GM21737 (cell line): ENCODE data around the gene CLCNKA.

Experiments used
- ATAC-seq: cut with Tn5 transposase; IDR thresholded peaks from one replicate; pipeline ENCODE4 v1.9.1; 2021; ENCODE audit warnings: mild to moderate bottlenecking, moderate library complexity; ENCODE audit not compliant: unreplicated experiment

Gene CLCNKA

GRCh38 chr1:16076031-16076864 is 54.4 kb downstream of the CLCNKA start:
- no peak for ATAC-seq

DNA sequence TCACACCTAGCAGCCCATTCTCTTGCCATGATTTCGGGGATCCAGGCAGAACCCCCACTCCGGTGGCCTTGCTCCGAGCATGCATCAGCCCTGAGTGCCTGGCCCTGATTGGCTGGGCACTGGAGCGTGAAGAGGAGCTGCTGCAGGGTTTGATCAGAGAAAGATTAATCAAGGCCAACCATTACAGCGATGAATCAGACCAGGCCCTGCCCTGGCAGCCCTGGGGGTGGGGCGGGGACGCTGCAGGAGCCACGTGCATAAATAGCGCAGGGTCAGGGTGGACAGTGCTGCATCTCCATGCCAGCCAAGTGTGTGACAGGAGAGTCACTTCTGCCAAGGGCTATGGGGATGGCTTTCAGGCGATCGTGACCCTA is 55.0 kb downstream of the CLCNKA start:
- no peak for ATAC-seq

DNA sequence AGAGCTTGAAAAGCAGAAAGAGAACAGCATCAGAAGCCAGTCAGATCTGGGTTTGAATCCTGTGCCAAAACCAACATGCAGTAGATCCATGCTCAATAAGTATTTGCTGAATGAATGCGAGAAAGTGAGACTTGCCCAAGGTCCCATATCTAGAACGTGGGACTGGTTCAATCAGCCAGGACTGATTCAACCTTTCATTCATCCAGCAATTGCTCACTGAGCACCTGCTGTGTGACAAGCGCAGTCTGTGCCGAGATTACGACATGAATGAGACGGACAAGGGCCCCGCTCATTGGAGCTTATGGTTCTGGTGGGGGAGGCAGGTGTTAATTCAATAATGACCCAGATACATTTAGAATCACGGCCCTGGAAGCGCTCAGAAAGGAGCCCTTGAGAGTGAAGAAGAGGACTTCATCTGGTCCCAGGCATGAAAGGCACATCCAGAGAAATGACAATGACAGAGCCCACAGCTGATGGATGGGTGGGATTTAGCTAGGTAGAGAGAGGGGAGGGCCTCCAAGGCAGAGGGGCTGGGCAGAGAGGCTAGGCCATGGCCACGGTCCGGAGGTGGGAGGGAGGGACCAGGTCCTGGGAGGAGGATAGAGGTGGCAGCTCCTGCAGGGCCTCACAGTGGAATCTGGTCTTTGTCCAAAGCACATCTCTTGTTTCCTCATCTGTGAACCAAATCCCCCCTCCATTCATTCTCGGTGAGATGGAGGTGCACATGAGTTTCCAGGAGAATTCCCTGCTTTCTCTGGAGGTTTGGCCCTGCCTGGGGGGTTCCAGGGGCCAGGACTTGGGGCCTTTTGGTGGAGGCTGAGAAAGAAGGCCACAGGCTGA is 55.8 kb downstream of the CLCNKA start:
- no peak for ATAC-seq

- no peak for ATAC-seq
These were observed 57.3 kb downstream of the CLCNKA start for GRCh38 chr1:16078925-16079656.

- ATAC-seq, result no peak
These were observed 58.8 kb downstream of the CLCNKA start for GRCh38 chr1:16080422-16081150.

GRCh38 chr1:16081636-16082035 is 59.8 kb downstream of the CLCNKA start:
- ATAC-seq, result no peak

DNA sequence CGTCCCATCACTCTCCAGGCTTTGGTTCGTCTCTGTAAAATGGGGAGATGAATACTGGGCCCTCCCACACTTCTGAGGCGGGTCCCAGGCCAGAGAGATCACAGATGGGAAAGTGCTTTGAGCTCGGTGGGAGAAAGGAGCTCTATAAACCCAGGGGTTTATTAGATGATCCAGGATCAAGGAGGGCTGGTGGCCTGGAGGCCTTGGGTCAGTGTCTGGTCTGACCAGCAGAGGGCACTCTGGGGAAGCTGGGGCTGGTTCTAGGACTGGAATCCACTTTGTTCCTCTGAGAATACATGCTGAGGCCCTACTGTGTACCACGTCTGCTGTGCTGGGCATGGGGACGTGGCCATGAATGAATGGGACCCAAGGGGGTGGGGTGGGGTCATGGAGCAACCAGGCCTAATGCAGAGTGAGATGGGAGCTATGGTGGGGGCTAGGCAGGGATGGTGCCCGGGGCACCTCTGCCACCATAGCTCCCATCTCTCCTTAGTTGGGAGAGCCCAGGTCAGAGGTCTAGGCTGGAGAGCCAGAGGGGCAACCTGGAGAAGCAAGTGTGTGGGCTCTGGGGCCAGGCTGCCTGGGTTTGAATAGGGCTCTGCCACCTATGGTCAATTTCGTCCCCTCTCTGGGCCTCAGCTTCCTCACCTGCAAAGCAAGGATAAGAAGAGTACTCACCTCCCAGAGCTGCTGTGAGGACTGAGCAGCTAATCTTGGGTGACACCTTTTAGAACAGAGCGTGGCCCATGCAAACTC is 60.6 kb downstream of the CLCNKA start:
- no peak for ATAC-seq

DNA sequence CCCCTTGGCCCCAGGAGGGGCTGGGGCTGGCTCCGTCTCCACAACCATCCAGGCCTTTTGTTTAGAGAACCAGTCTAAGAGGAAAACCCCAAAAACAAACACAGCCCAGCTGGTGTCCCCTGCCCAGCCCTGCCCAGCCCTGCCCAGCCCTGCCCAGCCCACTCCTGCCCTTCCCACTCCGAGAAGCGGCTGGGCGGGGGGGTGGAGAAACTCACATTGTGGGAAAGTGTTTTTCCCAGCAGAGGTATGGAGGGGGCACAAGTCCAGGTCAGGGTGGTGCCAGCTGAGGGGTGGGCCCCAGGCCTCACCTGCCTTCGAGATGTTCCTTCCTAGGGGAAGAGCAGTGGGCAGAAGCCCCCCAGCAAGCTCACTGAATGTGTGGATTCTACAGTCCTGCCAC is 61.6 kb downstream of the CLCNKA start:
- ATAC-seq, result no peak
